Fibroblast of upper back skin (primary cell): ENCODE data around the gene CHD5.
"Not testable (repeated sequence)": the region's sequence is repeated elsewhere in the genome, so short reads cannot be mapped to it uniquely, and the experiment has no call there.

Source experiments
- DNase-seq: peaks from one replicate; pipeline ENCODE4 v3.0.0-alpha.2; 2013

The CHD5 gene

GRCh38 chr1:6080469-6080868 lies 99.7 kb downstream of the CHD5 start:
- DNase-seq, result no peak

- no peak for DNase-seq
These were observed 102.2 kb downstream of the CHD5 start for GRCh38 chr1:6077919-6078318.

- no peak for DNase-seq
These were observed 102.6 kb downstream of the CHD5 start for GRCh38 chr1:6077506-6077905.

DNA sequence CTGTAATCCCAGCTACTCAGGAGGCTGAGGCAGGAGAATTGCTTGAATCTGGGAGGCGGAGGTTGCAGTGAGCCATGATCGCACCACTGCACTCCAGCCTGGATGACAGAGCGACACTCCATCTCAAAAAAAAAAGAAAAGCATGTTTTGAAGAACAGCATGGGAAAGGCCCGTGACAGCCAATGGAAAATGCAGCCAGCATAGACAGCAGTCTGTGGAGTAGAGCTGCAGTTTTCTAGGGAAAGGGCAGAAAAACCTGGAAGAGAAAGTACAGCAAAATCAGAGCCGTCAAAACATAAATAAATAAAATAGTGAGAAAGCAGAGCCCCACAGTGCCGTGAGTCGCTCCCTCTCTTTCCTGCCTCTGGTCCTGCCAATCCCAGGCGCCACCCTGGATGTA lies 103.1 kb downstream of the CHD5 start:
- not testable (repeated sequence) for DNase-seq

- no peak for DNase-seq
These were observed 104.4 kb downstream of the CHD5 start for GRCh38 chr1:6075748-6076147.

- DNase-seq, result no peak
These were observed 105.8 kb downstream of the CHD5 start for GRCh38 chr1:6074192-6074901.

DNA sequence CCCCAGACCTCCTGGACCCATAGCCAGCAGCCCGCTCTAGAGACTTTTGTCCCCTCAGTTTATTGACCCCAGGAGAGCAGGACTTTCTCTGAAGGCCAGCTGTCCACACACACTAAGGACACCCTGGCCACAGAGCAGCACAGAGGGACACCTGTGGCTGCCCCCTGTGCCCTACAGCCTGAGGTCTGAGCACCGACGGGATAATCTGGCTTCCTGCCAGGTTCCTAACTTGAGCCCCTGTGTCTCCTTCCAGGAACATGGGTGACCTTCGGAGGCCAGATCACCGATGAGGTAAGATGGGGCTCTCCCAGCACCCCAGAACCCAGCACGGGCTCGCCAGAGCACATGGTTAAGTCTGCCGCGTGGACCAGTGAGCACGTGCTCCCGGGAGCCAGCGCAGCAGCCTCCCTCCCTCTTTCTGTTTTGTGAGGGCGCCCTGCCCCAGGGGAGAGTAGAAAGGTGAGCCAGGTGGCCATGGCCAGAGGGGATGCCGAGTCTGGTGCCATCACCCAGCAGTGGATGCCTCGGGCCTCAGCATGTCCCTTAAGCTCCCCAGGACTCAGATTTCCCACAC lies 106.6 kb downstream of the CHD5 start:
- no peak for DNase-seq

DNA sequence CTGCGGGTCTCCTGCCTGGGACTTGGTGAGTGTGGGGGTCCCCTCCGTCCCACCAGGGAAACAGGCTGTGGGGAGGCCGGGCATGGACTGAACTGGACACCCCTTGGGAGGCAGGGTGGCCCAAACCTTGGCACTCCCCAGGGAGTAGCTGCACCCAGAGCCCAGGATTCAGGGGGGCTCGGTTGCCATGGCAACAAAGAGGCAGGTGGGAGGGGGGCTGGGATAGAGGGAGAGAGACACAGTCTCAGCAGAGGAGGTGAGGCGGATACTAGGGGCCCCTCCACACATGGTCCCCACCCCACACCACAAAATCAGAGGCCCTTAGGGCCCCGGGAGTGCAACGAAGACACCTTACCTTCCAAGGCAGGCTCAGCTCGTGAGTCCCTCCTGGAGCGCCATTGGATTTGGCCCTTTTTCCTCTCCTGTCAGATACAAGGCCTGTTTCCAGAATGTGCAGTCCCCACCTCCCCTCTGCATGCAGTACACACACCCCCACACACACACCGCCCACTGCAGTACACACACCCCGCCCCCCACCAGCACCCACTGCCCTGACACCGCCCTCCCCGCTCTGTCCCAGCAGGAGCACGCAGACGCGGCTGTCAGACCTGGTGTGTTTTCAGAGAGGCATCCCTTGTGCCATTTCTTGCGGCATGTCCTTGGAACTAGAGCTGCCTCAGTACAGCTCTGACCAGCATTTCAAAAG lies 107.2 kb downstream of the CHD5 start:
- no peak for DNase-seq

GRCh38 chr1:6071219-6071618 lies 108.9 kb downstream of the CHD5 start:
- DNase-seq, result no peak

GRCh38 chr1:6070450-6070974 lies 109.6 kb downstream of the CHD5 start:
- DNase-seq, result no peak

- DNase-seq, result no peak
These were observed 110.5 kb downstream of the CHD5 start for GRCh38 chr1:6069573-6069972.

DNA sequence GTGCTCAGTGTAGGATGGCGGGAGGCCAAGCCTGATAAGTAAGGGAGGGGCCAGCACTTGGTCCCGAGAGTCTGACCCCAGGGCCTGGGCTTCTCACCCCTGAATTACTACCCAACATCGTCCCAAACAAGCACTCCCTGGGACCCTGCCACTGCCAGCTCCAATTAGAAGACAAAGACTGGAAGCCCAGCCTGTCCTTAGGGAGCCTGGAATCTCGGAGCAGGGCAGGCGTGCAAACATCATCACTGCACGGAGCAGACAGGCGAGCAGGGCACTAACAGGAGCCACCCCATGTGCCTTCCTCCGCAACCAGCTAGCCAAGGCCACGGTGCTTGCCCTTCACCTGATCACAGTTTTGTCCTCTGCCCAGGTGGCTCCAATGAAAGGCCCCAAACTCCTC lies 111.2 kb downstream of the CHD5 start:
- DNase-seq, result no peak

DNA sequence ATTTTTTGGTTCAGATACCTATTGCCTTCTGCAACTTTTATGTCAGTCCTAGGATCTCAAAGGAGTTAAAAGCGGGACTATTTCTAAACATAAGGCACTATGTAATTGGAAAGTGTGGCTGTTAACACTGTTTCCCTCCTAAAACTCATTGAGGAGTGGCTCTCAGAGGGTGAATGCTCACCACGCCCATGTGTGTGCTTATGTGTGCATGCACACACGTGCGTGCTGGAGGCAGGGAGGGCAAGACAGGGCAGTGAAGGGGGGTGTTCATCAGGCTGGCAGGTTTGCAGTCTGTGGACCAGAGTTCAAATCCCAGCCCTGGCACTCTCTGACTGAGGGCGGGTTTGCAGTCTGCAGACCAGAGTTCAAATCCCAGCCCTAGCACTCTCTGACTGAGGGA lies 112.0 kb downstream of the CHD5 start:
- no peak for DNase-seq

- DNase-seq, result no peak
These were observed 113.4 kb downstream of the CHD5 start for GRCh38 chr1:6066680-6067079.

DNA sequence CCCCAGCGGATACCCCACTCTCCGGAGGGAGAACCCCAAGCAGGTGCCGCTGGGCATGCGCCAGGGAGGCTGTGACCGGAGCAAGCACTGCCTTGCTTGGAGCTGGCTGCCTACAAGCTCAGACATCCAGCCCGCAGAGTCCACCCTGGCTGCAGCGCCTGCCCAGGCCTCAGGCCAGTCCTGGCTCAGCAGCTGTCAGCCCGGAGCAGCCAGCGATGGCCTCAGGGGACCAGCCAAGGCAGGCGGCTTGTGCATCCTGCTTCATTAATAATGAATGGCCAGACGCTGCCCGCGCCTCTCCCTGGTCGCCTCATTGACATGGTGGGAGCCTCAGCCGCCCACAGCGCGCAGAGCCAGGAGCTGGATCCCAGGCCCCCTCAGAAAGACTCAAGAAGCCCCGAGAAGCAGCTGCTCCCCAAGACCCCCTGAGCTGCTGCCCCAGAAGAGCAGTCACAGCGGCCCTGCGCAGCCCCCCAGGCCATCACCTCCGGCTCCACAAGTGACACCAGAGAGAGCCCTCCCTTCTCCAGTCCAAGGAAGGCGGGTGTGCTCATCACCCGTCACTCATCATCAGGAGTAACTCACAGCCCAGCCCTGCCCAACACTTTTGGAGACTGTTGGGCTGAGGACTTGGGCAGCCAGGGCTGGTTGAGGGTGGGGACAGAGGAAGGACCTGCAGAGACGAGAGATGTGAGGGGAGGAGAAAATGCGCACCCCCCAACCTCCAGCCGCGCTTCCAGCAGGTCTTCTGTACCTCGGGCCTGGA lies 114.8 kb downstream of the CHD5 start:
- no peak for DNase-seq

DNA sequence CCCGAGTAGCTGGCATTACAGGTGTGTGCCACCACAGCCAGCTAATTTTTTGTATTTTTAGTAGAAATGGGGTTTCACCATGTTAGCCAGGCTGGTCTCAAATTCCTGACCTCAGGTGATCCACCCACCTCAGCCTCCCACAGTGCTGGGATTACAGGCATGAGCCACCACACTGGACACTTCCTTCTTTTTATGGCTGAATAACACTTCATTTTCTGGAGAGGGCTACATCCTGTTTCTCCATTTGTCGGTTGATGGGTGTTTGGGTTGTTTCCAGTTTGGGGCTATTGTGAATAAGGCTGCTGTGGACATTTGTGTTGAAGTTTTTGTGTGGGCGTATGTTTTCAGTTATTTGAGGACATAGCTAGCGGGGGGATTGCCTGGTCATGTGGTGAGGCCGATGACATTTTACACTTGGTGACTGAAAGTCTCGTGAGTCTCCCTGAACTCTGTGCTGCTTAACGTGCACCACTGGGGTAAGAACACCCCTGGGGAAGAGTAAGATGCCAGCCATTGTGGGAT lies 116.5 kb downstream of the CHD5 start:
- DNase-seq, result not testable (repeated sequence)

DNA sequence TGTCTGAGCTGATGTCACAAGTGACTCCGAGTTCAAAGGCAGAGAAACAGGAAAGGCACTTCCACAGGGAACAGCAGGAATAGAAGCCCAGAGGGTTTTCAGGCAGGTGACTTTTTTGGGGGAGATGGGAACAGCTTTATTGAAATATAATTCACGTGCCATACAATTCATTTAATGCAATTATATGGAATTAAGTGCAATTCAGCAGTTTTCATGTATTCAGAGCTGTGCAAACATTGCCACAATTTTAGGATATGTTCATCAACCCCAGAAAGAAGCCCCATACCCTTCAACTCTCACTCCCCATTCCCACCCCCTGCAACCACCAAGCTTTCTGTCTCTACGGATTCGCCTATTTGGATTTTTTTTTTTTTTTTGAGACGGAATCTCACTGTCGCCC lies 117.5 kb downstream of the CHD5 start:
- DNase-seq, result no peak

DNA sequence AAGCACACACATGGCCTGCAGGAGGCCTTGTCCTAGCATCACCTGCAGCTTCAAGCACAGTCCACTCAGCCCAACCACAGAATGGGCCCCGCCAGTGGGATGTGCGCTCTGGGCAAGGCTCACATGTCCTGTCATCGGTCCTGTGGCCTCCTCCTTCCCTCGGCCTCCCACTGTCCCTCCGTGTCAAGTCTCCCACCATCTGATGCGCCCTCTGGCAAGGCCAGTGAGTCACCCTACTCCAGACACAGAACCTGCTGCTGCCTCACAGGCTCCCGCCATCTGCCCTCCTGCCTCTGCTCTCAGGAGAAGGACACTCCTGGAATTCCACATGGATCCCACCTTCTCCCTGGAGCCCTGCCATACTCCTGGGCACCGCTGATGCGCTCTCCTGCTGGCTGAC lies 120.3 kb downstream of the CHD5 start:
- DNase-seq, result no peak

GRCh38 chr1:6057170-6057845 lies 122.8 kb downstream of the CHD5 start:
- no peak for DNase-seq

- no peak for DNase-seq
These were observed 123.6 kb downstream of the CHD5 start for GRCh38 chr1:6056572-6056948.

- no peak for DNase-seq
These were observed 125.5 kb downstream of the CHD5 start for GRCh38 chr1:6054596-6054995.

- no peak for DNase-seq
These were observed 126.9 kb downstream of the CHD5 start for GRCh38 chr1:6053206-6053546.
